Effector CD4-positive, alpha-beta T cell (primary cell): Measurements from ENCODE around the gene OPALIN.
A peak's percentile ranks its signal among the peaks of the same experiment; 100 is the strongest.

Source experiments
- DNase-seq: peaks from one replicate; pipeline ENCODE4 v3.0.0-alpha.2; 2020

The OPALIN gene

GRCh38 chr10:96371356-96371755 lies 12.6 kb upstream of the OPALIN start:
- DNase-seq = no peak

GRCh38 chr10:96370584-96371157 lies 11.9 kb upstream of the OPALIN start:
- DNase-seq = peak; percentile 25

- no peak for DNase-seq
Observed at GRCh38 chr10:96369890-96370583, 11.2 kb upstream of the OPALIN start.

GRCh38 chr10:96368971-96369370 lies 10.2 kb upstream of the OPALIN start:
- DNase-seq = no peak

DNA sequence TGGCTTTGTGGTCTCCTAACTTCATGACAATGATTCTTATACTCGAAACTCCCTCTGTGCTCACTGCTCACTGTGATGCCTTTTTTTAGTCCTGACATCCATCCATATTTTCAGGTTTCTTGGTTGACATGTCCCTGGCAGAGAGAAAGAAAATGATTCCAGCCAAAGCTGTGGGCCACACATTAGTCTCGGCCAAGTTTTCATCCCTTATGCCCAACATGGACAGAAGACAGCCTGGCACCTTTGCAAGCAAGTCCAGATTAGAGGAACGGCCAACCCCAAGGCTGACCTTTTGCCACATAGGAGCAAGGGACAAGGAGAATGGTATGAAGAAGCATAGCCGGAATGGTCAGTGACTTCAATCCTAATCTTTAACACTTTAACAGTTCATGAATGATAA lies 8.7 kb upstream of the OPALIN start:
- no peak for DNase-seq

- DNase-seq = no peak
Observed at GRCh38 chr10:96366508-96366907, 7.7 kb upstream of the OPALIN start.

- DNase-seq = no peak
Observed at GRCh38 chr10:96365571-96365970, 6.8 kb upstream of the OPALIN start.

DNA sequence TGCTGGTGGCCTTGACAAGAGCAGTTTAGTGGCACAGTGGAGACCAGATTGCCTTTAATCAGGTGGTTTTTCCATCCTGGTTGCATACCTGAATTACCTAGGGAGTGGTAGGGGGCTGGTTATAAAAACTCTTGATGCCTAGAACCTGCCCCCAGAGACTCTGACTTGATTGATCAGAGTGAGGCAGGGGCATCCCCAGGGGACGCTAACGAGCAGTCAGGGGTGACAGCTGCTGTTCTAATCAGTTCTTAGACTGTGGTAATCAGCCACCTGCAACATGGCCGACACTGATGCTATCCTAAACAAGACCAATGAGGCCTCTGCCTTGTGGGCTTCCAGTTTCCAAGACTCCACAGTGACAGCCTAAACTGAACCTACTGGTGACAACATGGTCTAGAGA lies 2.0 kb upstream of the OPALIN start:
- no peak for DNase-seq

DNA sequence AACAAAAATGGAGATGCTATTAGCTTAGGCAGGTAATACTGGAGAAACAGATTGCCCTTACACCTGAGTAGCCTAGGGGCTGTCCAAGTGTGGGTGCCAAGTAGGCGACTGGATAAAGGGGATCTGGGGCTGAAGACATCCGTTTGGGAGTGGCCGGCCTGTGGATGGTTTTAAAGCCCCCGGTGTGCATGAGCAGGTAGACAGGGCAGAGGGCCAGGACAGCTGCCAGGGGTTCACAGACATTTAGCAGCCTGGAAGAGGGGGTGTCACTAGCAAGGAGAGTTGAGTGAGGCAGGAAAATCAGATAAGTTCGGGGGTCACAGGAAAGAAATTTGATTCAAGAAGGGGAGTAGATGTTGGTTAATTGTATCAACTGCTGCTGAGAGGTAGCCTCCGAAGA lies 1.5 kb upstream of the OPALIN start:
- no peak for DNase-seq

DNA sequence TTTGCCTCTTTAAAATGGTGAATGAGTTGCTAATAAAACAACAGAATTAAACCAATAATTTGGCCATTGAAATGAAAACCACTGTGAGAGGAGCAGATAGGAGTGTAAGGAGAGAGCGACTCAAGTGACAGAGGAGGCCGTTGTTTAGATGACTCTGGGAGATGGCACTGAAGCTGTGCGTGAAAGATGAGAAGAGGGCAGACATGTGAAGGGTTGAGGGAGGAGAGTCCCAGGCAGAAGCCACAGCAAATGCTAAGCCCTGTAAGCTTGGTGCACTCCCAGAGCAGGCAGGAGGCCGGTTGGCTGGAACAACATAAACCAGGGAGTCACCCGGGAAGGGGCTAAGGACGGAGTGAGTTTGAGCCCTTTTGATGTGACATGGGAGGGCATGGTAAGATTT lies 814 bp upstream of the OPALIN start:
- no peak for DNase-seq

DNA sequence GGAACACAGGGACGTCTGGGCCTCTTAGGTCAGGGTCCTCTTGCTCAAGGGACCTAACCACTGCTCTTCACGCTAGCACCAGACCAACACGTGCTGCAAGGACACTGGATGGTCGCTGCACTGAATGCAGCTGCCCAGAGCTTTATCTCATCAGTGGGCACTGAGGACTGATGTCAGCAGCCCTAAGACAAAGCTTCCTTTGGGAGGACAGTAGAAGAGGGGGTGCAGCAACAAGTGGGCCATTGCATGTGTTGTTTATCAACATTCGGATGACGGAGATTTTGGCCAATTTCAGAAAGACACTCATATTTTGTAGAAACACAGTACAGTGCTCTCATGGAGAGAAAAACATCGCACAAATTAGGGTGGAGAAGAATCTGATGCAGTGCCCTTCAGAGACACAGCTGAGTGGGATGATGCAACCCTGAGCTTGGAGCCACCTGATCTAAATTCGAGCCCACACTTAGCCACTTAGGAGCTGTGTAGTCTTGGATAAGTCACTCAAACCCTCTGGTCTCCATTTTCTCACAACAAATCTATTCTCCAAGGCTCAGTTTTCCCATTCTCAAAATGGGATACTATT lies 1.7 kb downstream of the OPALIN start:
- no peak for DNase-seq

- no peak for DNase-seq
Observed at GRCh38 chr10:96352582-96352981, 6.2 kb downstream of the OPALIN start.

DNA sequence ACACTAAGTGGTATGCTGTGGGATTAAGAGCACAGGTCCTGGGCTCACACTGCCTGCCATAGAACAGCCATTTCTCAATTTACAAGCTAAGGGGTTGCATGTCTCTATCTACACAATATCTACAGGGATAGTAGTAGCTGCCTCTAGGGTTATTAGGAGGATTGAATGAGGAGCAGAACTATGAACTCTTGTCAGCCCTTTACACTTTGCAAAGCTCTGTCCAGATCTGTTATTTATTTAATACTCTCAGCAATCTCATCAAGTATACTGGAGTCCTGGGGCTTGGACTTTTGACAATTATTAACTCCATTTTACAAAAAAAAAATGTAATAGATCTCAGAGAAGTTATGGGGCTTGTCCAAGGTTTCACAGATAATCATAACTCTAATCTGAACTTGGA lies 6.8 kb downstream of the OPALIN start:
- DNase-seq = no peak

- DNase-seq = no peak
Observed at GRCh38 chr10:96346295-96346694, 12.5 kb downstream of the OPALIN start.

DNA sequence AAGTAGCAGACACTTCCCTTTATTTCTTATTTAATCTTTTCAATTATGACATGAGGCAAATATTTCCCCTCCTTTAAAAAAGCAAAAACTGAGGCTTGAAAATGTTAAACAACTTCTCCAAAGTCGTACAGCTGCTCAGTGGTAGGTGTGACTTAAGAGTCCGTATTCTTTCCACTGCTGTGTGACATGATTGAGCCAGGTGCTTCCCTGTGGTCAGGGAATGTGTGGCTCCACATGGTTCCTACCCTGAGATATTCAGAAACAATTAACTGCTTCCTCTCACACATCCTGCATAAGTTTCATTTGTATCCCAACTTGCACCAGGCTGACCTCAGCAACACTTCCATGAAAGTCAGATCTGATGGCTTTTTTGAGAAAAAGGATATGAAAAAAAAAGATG lies 13.6 kb downstream of the OPALIN start:
- DNase-seq = no peak

- DNase-seq = no peak
Observed at GRCh38 chr10:96344178-96344577, 14.6 kb downstream of the OPALIN start.

- no peak for DNase-seq
Observed at GRCh38 chr10:96342402-96342801, 16.4 kb downstream of the OPALIN start.

GRCh38 chr10:96341219-96342182 lies 17.3 kb downstream of the OPALIN start:
- DNase-seq = no peak

DNA sequence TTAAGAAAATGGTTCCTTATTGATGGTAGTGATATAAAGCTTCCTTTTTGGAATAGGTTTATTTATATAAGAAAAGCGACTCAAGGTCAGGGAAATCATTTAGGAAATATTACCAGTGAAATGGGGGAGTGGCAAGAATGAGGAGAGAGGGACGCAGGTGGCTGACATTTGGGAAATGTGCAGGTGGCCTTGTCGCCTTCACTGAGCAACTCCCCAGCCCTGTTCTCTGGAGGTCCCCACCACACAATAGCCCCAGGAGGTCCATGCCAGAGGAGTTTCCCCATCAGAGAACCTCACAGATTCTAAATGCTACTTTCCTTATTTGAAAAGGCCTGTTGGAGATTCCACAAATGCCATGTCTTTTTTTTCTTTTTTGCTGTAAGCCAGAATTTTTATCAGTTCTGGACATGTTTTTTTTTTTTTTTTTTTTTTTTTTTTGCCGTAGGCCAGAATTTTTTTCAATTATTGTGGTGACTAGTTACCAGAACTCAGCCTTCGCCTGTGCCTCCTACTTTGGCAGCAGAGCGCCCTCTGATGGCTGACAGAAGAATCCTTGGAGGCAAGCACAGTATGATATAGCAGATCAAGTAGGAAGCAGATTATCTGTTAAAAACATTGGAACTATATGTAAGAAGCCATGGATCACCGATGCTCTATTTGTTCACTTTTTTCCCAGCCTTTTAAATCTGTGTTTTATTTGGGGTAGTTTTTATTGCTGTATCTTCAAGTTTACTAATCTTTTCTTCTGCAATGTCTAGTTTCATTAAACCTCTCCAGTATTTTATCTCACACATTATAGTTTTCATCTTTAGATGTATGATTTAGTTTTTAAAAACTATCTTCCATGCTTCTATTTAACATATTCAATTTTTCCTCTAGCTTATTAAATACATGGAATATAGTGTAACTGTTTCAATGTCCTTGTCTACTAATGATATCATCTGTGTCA lies 18.6 kb downstream of the OPALIN start:
- DNase-seq = peak; percentile 22

DNA sequence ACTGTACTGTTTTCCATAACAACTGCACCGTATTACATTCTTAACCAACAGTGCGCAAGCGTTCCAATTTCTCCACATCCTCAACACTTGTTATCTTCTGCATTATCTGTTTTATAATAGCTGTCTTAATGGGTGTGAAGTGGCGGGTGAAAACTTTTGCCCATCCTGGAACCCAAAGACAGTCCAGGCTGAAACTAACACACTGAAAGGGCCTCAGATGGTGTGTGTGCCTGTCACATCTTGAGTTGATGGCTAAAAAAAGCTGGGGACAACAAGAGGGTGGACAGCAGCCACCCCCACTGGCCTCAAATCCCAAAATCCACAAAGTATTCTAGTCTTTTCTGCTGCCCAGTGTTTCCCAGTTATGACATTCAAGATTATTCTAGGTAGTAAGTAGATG lies 19.4 kb downstream of the OPALIN start:
- no peak for DNase-seq

DNA sequence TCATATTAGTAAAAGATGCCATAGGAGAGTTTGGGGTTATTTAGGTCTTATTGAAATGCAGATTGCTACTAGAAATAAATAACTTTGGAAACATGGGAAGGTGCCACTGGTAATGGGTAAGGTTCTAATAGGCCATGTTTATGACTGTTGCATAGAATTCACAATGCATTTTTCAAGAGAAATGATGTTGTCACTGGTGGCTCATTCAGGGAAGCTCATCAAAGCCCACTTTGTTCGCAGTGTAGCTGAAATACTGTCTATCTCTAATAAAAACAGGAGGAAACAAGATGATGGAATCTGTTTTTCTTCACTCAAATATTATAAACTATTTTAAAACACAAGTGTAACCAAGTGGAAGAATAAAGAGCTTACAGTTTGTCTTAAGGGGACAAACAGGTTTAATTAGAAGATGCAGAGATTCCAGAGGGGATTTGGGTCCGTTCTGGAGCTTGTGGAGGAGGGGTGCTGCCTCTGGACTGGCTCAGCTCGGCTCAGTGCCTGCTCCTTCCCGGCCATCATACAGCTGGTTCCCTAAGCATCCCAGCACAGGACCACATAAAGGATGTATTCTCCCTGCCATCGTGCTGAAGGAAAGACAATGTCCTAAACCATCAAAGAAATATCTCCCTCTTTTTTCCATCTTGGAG lies 20.4 kb downstream of the OPALIN start:
- DNase-seq = no peak

DNA sequence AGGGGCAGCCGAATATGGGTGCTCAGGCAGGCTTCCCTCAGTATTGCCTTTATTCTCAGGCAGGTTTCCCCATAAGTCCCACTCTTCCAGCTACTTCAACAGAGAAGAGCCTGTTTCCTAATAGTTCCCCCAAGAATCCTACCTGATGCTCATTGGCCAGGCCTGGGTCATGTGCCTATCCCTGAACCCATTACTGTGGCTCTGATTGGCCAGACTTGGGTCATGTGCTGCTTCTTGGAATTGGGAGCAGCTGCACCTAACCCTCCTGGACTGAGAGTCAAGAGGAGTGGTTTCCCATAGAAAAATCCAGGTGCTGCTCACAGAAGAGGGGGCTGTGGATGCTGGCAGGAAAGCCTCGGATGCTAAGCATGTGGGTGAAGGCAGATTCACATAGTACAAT lies 21.7 kb downstream of the OPALIN start:
- DNase-seq = no peak
